Neural cell (in vitro differentiated cells): Measurements from ENCODE around the gene TNFRSF6B. TPM values are rescaled to one million over a fixed set of nuclear protein-coding genes. Genes with fewer than 3 reads are reported as not detected.

Source experiments
- H2AFZ ChIP-seq: fragments of 200-600, 300-800 bp; sonication (generic), shearing (Covaris generic); 2 replicates; pipeline ENCODE4 v1.6.0; 2014; ENCODE audit warnings: low read depth, mild to moderate bottlenecking, antibody characterized with exemption, low read length, moderate library complexity
- H3F3A ChIP-seq: fragments of 200-600 bp; shearing (Covaris generic); 2 replicates; pipeline ENCODE4 v1.6.1; 2016; ENCODE audit warnings: mild to moderate bottlenecking, moderate library complexity, mixed read lengths, antibody characterized with exemption, low read length; ENCODE audit not compliant: insufficient read depth, poor library complexity, severe bottlenecking
- H3K27ac ChIP-seq: fragments of 200-600, 300-800 bp; sonication (generic), shearing (Covaris generic); 2 replicates; pipeline ENCODE4 v1.5.1; 2014; ENCODE audit warnings: mild to moderate bottlenecking, low read length, moderate library complexity
- H3K27me3 ChIP-seq: fragments of 300-800, 200-600 bp; sonication (generic), shearing (Covaris generic); 2 replicates; pipeline ENCODE4 v1.6.0; 2014; ENCODE audit warnings: mild to moderate bottlenecking, low read depth, low read length, moderate library complexity; ENCODE audit not compliant: insufficient read depth
- H3K36me3 ChIP-seq: fragments of 300-800, 200-600 bp; sonication (generic), shearing (Covaris generic); 2 replicates; pipeline ENCODE4 v1.5.1; 2014; ENCODE audit warnings: mild to moderate bottlenecking, antibody characterized with exemption, low read length, moderate library complexity; ENCODE audit not compliant: insufficient read depth
- H3K4me2 ChIP-seq: fragments of 300-800, 200-600 bp; sonication (generic), shearing (Covaris generic); 2 replicates; pipeline ENCODE4 v1.6.0; 2014; ENCODE audit warnings: mild to moderate bottlenecking, low read length
- H3K4me3 ChIP-seq: fragments of 300-800, 200-600 bp; sonication (generic), shearing (Covaris generic); 2 replicates; pipeline ENCODE4 v1.5.1; 2014; ENCODE audit warnings: mild to moderate bottlenecking, low read length, moderate library complexity
- H3K79me2 ChIP-seq: fragments of 200-600 bp; shearing (Covaris generic); replicated peaks from 2 replicates; pipeline ENCODE4 v1.6.0; 2014; ENCODE audit warnings: mild to moderate bottlenecking, low read length, moderate library complexity; ENCODE audit not compliant: insufficient read depth
- H3K9ac ChIP-seq: fragments of 300-800, 200-600 bp; sonication (generic), shearing (Covaris generic); 2 replicates; pipeline ENCODE4 v1.6.1; 2016; ENCODE audit warnings: mild to moderate bottlenecking, low read length, mixed read lengths
- H3K9me2 ChIP-seq: fragments of 200-600 bp; shearing (Covaris generic); 2 replicates; pipeline ENCODE4 v1.6.1; 2016; ENCODE audit warnings: mild to moderate bottlenecking, low read length, mixed read lengths; ENCODE audit not compliant: insufficient read depth
- H3K9me3 ChIP-seq: fragments of 200-600, 300-800 bp; sonication (generic), shearing (Covaris generic); 2 replicates; pipeline ENCODE4 v1.6.1; 2016; ENCODE audit warnings: mild to moderate bottlenecking, mixed run types, low read length, moderate library complexity, mixed read lengths
- H4K20me1 ChIP-seq: fragments of 200-600 bp; shearing (Covaris generic); 2 replicates; pipeline ENCODE4 v1.6.1; 2016; ENCODE audit warnings: mild to moderate bottlenecking, mixed run types; ENCODE audit not compliant: insufficient read depth
- CTCF ChIP-seq: fragments of 450-650 bp; IDR thresholded peaks from 2 replicates; pipeline ENCODE4 v1.5.1; 2014; ENCODE audit warnings: antibody characterized with exemption, mild to moderate bottlenecking, moderate library complexity; ENCODE audit not compliant: poor library complexity, severe bottlenecking
- EP300 ChIP-seq: fragments of 450-650 bp; conservative IDR thresholded peaks from 2 replicates; pipeline ENCODE4 v1.6.1; 2014; ENCODE audit warnings: antibody characterized with exemption, mild to moderate bottlenecking, moderate library complexity; ENCODE audit not compliant: poor library complexity, severe bottlenecking
- EZH2 ChIP-seq: fragments of 200-600, 300-800 bp; shearing (Covaris generic), sonication (generic); IDR thresholded peaks from 2 replicates; pipeline ENCODE4 v1.6.1; 2014; ENCODE audit warnings: antibody characterized with exemption, low read length, borderline replicate concordance, mild to moderate bottlenecking; ENCODE audit not compliant: insufficient read depth, poor library complexity, severe bottlenecking
- MXI1 ChIP-seq: fragments of 450-650 bp; conservative IDR thresholded peaks from 2 replicates; pipeline ENCODE4 v1.6.1; 2014; ENCODE audit warnings: antibody characterized with exemption, mild to moderate bottlenecking; ENCODE audit not compliant: poor library complexity, severe bottlenecking
- POLR2AphosphoS5 ChIP-seq: IDR thresholded peaks from 2 replicates; pipeline ENCODE4 v1.6.1; 2012
- RAD21 ChIP-seq: fragments of 450-650 bp; conservative IDR thresholded peaks from 2 replicates; pipeline ENCODE4 v1.6.1; 2014; ENCODE audit warnings: antibody characterized with exemption, mild to moderate bottlenecking, moderate library complexity
- REST ChIP-seq: IDR thresholded peaks from 2 replicates; pipeline ENCODE4 v1.6.1; 2012; ENCODE audit warnings: borderline replicate concordance
- SMC3 ChIP-seq: fragments of 450-650 bp; conservative IDR thresholded peaks from 2 replicates; pipeline ENCODE4 v1.6.1; 2014; ENCODE audit warnings: antibody characterized with exemption, mild to moderate bottlenecking, moderate library complexity; ENCODE audit not compliant: poor library complexity
- TAF1 ChIP-seq: IDR thresholded peaks from 2 replicates; pipeline ENCODE4 v1.6.1; 2012; ENCODE audit warnings: low read depth
- polyA plus RNA-seq: library from polyadenylated mRNA; depleted of rRNA; stranded (reverse); fragments of >200 nt; gene quantifications from 2 replicates; pipeline ENCODE4 v1.2.3, GENCODE V29; 2014

Gene TNFRSF6B
- polyA plus RNA-seq, 1 donor from 2014 or later: 9.4 TPM

GRCh38 chr20:63663332-63664066 lies 33.0 kb upstream of the TNFRSF6B start:
- H3K79me2 ChIP-seq: no peaks in the 10 kb centered on the region
- TF ChIP-seq EP300: no peak
- no peak for TF ChIP-seq RAD21
- no peak for TF ChIP-seq REST
- TF ChIP-seq SMC3: no peak
- TF ChIP-seq EZH2: no peak
- TF ChIP-seq CTCF: no peak
- no peak for TF ChIP-seq POLR2AphosphoS5
- no peak for TF ChIP-seq MXI1
- TF ChIP-seq TAF1: no peak
- H3K36me3 ChIP-seq: no peaks in the 10 kb centered on the region

GRCh38 chr20:63664143-63664851 lies 32.2 kb upstream of the TNFRSF6B start:
- TF ChIP-seq EP300 (no peak), SMC3 (no peak), TAF1 (no peak), RAD21 (no peak), REST (no peak), MXI1 (no peak), CTCF (no peak), POLR2AphosphoS5 (no peak), EZH2 (no peak)

More at GRCh38 chr20:63663332-63664066, 33.0 kb upstream of the TNFRSF6B start:
- Histone ChIP-seq H4K20me1 (no peaks in the 10 kb centered on the region), H3K9ac (no peak overlapping the region), H3K4me3 (no peak overlapping the region), H3F3A (no peaks in the 10 kb centered on the region), H3K4me2 (no peak overlapping the region), H3K9me3 (no peaks in the 10 kb centered on the region), H3K9me2 (no peaks in the 10 kb centered on the region), H2AFZ (no peak overlapping the region), H3K27ac (no peak overlapping the region), H3K27me3 (no peaks in the 10 kb centered on the region)

More at GRCh38 chr20:63664143-63664851, 32.2 kb upstream of the TNFRSF6B start:
- H3K27ac ChIP-seq: peak overlapping the region; percentile 26
- no peaks in the 10 kb centered on the region for H3F3A ChIP-seq
- H3K4me2 ChIP-seq: no peak overlapping the region
- no peak overlapping the region for H2AFZ ChIP-seq
- H4K20me1 ChIP-seq: no peaks in the 10 kb centered on the region
- no peaks in the 10 kb centered on the region for H3K9me3 ChIP-seq
- peak overlapping the region; percentile 23 for H3K4me3 ChIP-seq
- H3K36me3 ChIP-seq: no peaks in the 10 kb centered on the region
- no peaks in the 10 kb centered on the region for H3K27me3 ChIP-seq
- H3K9ac ChIP-seq: peak overlapping the region; percentile 43
- no peaks in the 10 kb centered on the region for H3K79me2 ChIP-seq
- no peaks in the 10 kb centered on the region for H3K9me2 ChIP-seq
